ENCODE results near the gene CSRNP3. TPM values are rescaled to one million over a fixed set of nuclear protein-coding genes. Genes with fewer than 3 reads are reported as not detected.

Gene CSRNP3
- total RNA-seq, 1 donor from 2014 or later: 0.26 TPM

- DNase-seq (ENCODE audit: low read depth) (no peak), FAIRE-seq (no peak)
- H3K27me3 ChIP-seq (ENCODE audit: control insufficient read depth, insufficient read depth, low read length): no peaks in the 10 kb centered on the region
- no peak for TF ChIP-seq CTCF (IDR thresholded peaks at IDR 0.05; ENCODE audit: insufficient read depth, low read length, severe bottlenecking)
- no peaks in the 10 kb centered on the region for H3K36me3 ChIP-seq (ENCODE audit: control insufficient read depth, insufficient read depth, low read length)
- H3K4me3 ChIP-seq (ENCODE audit: low read depth, low read length): no peak overlapping the region
Observed at GRCh38 chr2:165639504-165639903, 170.0 kb downstream of the CSRNP3 start.

GRCh38 chr2:165640247-165640929, 170.9 kb downstream of the CSRNP3 start:
- TF ChIP-seq CTCF (IDR thresholded peaks at IDR 0.05; ENCODE audit: insufficient read depth, low read length, severe bottlenecking): no peak
- FAIRE-seq (no peak), DNase-seq (ENCODE audit: low read depth) (peak; percentile 17)

GRCh38 chr2:165645930-165646831, 176.7 kb downstream of the CSRNP3 start:
- no peak overlapping the region for H3K4me3 ChIP-seq (ENCODE audit: low read depth, low read length)
- no peak for DNase-seq (ENCODE audit: low read depth)
- no peak for TF ChIP-seq CTCF (IDR thresholded peaks at IDR 0.05; ENCODE audit: insufficient read depth, low read length, severe bottlenecking)
- H3K27me3 ChIP-seq (ENCODE audit: control insufficient read depth, insufficient read depth, low read length): no peaks in the 10 kb centered on the region
- no peak for FAIRE-seq
- H3K36me3 ChIP-seq (ENCODE audit: control insufficient read depth, insufficient read depth, low read length): no peaks in the 10 kb centered on the region

More at GRCh38 chr2:165640247-165640929, 170.9 kb downstream of the CSRNP3 start:
- Histone ChIP-seq H3K36me3 (ENCODE audit: control insufficient read depth, insufficient read depth, low read length) (no peaks in the 10 kb centered on the region), H3K27me3 (ENCODE audit: control insufficient read depth, insufficient read depth, low read length) (no peaks in the 10 kb centered on the region), H3K4me3 (ENCODE audit: low read depth, low read length) (no peak overlapping the region)

GRCh38 chr2:165647409-165647808, 177.9 kb downstream of the CSRNP3 start:
- no peaks in the 10 kb centered on the region for H3K27me3 ChIP-seq (ENCODE audit: control insufficient read depth, insufficient read depth, low read length)
- FAIRE-seq: no peak

GRCh38 chr2:165648801-165649200, 179.3 kb downstream of the CSRNP3 start:
- no peaks in the 10 kb centered on the region for H3K36me3 ChIP-seq (ENCODE audit: control insufficient read depth, insufficient read depth, low read length)
- FAIRE-seq (no peak), DNase-seq (ENCODE audit: low read depth) (no peak)
- TF ChIP-seq CTCF (IDR thresholded peaks at IDR 0.05; ENCODE audit: insufficient read depth, low read length, severe bottlenecking): no peak
- no peaks in the 10 kb centered on the region for H3K27me3 ChIP-seq (ENCODE audit: control insufficient read depth, insufficient read depth, low read length)
- no peak overlapping the region for H3K4me3 ChIP-seq (ENCODE audit: low read depth, low read length)

More at GRCh38 chr2:165647409-165647808, 177.9 kb downstream of the CSRNP3 start:
- Histone ChIP-seq H3K36me3 (ENCODE audit: control insufficient read depth, insufficient read depth, low read length) (no peaks in the 10 kb centered on the region), H3K4me3 (ENCODE audit: low read depth, low read length) (no peak overlapping the region)
- DNase-seq (ENCODE audit: low read depth): no peak
- no peak for TF ChIP-seq CTCF (IDR thresholded peaks at IDR 0.05; ENCODE audit: insufficient read depth, low read length, severe bottlenecking)

Measured in bronchial epithelial cell (primary cell).